ENCODE measurements around the gene C19orf12. TPM values are rescaled to one million over a fixed set of nuclear protein-coding genes. Genes with fewer than 3 reads are reported as not detected.
A peak's percentile ranks its signal among the peaks of the same experiment; 100 is the strongest.
"Not testable (repeated sequence)": the region's sequence is repeated elsewhere in the genome, so short reads cannot be mapped to it uniquely, and the experiment has no call there.

The C19orf12 gene
- total RNA-seq, 1 experiment from 2014 or later = 60.3 TPM

- DNase-seq (ENCODE audit: low read depth, low spot score) = peak; percentile 98
- in situ Hi-C loops (cut with HindIII; ENCODE audit: low pct_unique_long_range_greater_than_20kb, low sequenced_read_pairs) = no loop called here
Observed at GRCh38 chr19:29671393-29672160, 43.5 kb downstream of the C19orf12 start.

GRCh38 chr19:29671026-29671392 lies 44.1 kb downstream of the C19orf12 start:
- in situ Hi-C loops (cut with HindIII; ENCODE audit: low pct_unique_long_range_greater_than_20kb, low sequenced_read_pairs); DNase-seq (ENCODE audit: low read depth, low spot score): not testable (repeated sequence)

- in situ Hi-C loops (cut with HindIII; ENCODE audit: low pct_unique_long_range_greater_than_20kb, low sequenced_read_pairs) = no loop called here
- DNase-seq (ENCODE audit: low read depth, low spot score) = no peak
Observed at GRCh38 chr19:29670255-29670654, 44.8 kb downstream of the C19orf12 start.

GRCh38 chr19:29668746-29669609 lies 46.1 kb downstream of the C19orf12 start:
- in situ Hi-C loops (cut with HindIII; ENCODE audit: low pct_unique_long_range_greater_than_20kb, low sequenced_read_pairs) = no loop called here
- peak; percentile 43 for DNase-seq (ENCODE audit: low read depth, low spot score)

- in situ Hi-C loops (cut with HindIII; ENCODE audit: low pct_unique_long_range_greater_than_20kb, low sequenced_read_pairs) = no loop called here
Observed at GRCh38 chr19:29667901-29668341, 47.1 kb downstream of the C19orf12 start.

GRCh38 chr19:29667387-29667783 lies 47.7 kb downstream of the C19orf12 start:
- in situ Hi-C loops (cut with HindIII; ENCODE audit: low pct_unique_long_range_greater_than_20kb, low sequenced_read_pairs) = no loop called here
- no peak for DNase-seq (ENCODE audit: low read depth, low spot score)

More at GRCh38 chr19:29667901-29668341, 47.1 kb downstream of the C19orf12 start:
- no peak for DNase-seq (ENCODE audit: low read depth, low spot score)

GRCh38 chr19:29666578-29667386 lies 48.3 kb downstream of the C19orf12 start:
- in situ Hi-C loops (cut with HindIII; ENCODE audit: low pct_unique_long_range_greater_than_20kb, low sequenced_read_pairs) = no loop called here
- peak; percentile 40 for DNase-seq (ENCODE audit: low read depth, low spot score)

GRCh38 chr19:29665826-29666577 lies 49.1 kb downstream of the C19orf12 start:
- in situ Hi-C loops (cut with HindIII; ENCODE audit: low pct_unique_long_range_greater_than_20kb, low sequenced_read_pairs) = no loop called here
- DNase-seq (ENCODE audit: low read depth, low spot score) = no peak

GRCh38 chr19:29665215-29665825 lies 49.7 kb downstream of the C19orf12 start, which contains the start of gene PLEKHF1:
Gene PLEKHF1 (plus strand): TSS chr19:29665461. CDS start chr19:29673840, 8,379 bp downstream.
- in situ Hi-C loops (cut with HindIII; ENCODE audit: low pct_unique_long_range_greater_than_20kb, low sequenced_read_pairs) = no loop called here
- peak; percentile 75 for DNase-seq (ENCODE audit: low read depth, low spot score)

GRCh38 chr19:29664753-29665214 lies 50.3 kb downstream of the C19orf12 start:
- in situ Hi-C loops (cut with HindIII; ENCODE audit: low pct_unique_long_range_greater_than_20kb, low sequenced_read_pairs) = no loop called here
- DNase-seq (ENCODE audit: low read depth, low spot score) = no peak

- no peak for DNase-seq (ENCODE audit: low read depth, low spot score)
- in situ Hi-C loops (cut with HindIII; ENCODE audit: low pct_unique_long_range_greater_than_20kb, low sequenced_read_pairs) = no loop called here
Observed at GRCh38 chr19:29663861-29664752, 51.0 kb downstream of the C19orf12 start.

- in situ Hi-C loops (cut with HindIII; ENCODE audit: low pct_unique_long_range_greater_than_20kb, low sequenced_read_pairs) = no loop called here
- peak; percentile 33 for DNase-seq (ENCODE audit: low read depth, low spot score)
Observed at GRCh38 chr19:29662604-29663404, 52.3 kb downstream of the C19orf12 start.

GRCh38 chr19:29662278-29662603 lies 52.8 kb downstream of the C19orf12 start:
- in situ Hi-C loops (cut with HindIII; ENCODE audit: low pct_unique_long_range_greater_than_20kb, low sequenced_read_pairs) = no loop called here
- no peak for DNase-seq (ENCODE audit: low read depth, low spot score)

- no peak for DNase-seq (ENCODE audit: low read depth, low spot score)
- in situ Hi-C loops (cut with HindIII; ENCODE audit: low pct_unique_long_range_greater_than_20kb, low sequenced_read_pairs) = no loop called here
Observed at GRCh38 chr19:29660835-29661234, 54.2 kb downstream of the C19orf12 start.

Data from SK-MEL-5 (cell line).